ENCODE results near the gene CTSF.

DNA sequence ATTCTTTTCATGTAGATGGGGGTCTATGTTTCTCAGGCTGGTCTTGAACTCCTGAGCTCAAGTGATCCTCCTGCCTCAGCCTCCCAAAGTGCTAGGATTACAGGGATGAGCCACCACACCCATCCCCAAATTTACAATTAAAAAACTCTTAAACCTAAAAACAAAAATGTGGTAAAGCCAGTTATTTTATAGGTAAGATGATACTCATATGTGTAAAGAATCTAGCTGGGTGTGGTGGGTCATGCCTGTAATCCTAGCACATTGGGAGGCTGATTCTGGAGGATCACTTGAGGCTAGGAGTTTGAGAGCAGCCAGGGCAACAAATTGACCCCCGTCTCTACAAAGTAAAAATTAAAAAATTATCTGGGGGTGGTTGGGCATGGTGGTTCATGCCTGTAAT is 44.1 kb upstream of the CTSF start:
- TF ChIP-seq, protein P1, sequence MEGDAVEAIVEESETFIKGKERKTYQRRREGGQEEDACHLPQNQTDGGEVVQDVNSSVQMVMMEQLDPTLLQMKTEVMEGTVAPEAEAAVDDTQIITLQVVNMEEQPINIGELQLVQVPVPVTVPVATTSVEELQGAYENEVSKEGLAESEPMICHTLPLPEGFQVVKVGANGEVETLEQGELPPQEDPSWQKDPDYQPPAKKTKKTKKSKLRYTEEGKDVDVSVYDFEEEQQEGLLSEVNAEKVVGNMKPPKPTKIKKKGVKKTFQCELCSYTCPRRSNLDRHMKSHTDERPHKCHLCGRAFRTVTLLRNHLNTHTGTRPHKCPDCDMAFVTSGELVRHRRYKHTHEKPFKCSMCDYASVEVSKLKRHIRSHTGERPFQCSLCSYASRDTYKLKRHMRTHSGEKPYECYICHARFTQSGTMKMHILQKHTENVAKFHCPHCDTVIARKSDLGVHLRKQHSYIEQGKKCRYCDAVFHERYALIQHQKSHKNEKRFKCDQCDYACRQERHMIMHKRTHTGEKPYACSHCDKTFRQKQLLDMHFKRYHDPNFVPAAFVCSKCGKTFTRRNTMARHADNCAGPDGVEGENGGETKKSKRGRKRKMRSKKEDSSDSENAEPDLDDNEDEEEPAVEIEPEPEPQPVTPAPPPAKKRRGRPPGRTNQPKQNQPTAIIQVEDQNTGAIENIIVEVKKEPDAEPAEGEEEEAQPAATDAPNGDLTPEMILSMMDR (IDR thresholded peaks at IDR 0.05; ENCODE audit: low read length) = no peak
- no peak for TF ChIP-seq EZH2 (IDR thresholded peaks at IDR 0.05; ENCODE audit: borderline replicate concordance, low read length)
